Renal cortex interstitium (tissue), 15 donors: Measurements from ENCODE around the gene CCDC74A. TPM values are rescaled to one million over a fixed set of nuclear protein-coding genes. Genes with fewer than 3 reads are reported as not detected.
"Not testable (repeated sequence)": the region's sequence is repeated elsewhere in the genome, so short reads cannot be mapped to it uniquely, and the experiment has no call there.

Experiments
- DNase-seq, 11 donors: peaks; one replicate each; pipeline ENCODE4 v3.0.0-alpha.2; 2013; ENCODE audit warnings: low read depth in 9 of 11, low spot score in 4 of 11; ENCODE audit errors: extremely low read depth in 1 of 11
- long read RNA-seq, 16 experiments: transcript quantifications; one replicate each; lab custom pipeline, GENCODE V29; 2026
- polyA plus RNA-seq, 3 donors: library from polyadenylated mRNA; unstranded; fragments of 120-200 nt; gene quantifications; one replicate each; pipeline ENCODE4 v1.2.1, GENCODE V29; 2013; ENCODE audit not compliant: insufficient read length in 3 of 3

Gene CCDC74A
- polyA plus RNA-seq = 10 to 100 TPM; 13.4 to 18.5 (median 18.2) TPM
- long read RNA-seq, donor 1, partial matches to known transcripts = 0 of 6 reads
- long read RNA-seq, donor 1, other reads (novel, unspliced or antisense) = 0 of 6 reads
- long read RNA-seq, donor 2, partial matches to known transcripts = 0 of 2 reads
- long read RNA-seq, donor 2, other reads (novel, unspliced or antisense) = 0 of 2 reads
- long read RNA-seq, donor 3, partial matches to known transcripts = 0 of 1 reads
- long read RNA-seq, donor 3, other reads (novel, unspliced or antisense) = 0 of 1 reads
- long read RNA-seq, donor 4, partial matches to known transcripts = 0 of 5 reads
- long read RNA-seq, donor 4, other reads (novel, unspliced or antisense) = 0 of 5 reads
- long read RNA-seq, donor 5 = 0 reads
- long read RNA-seq, donor 6, partial matches to known transcripts = 0 of 5 reads
- long read RNA-seq, donor 6, other reads (novel, unspliced or antisense) = 0 of 5 reads
- long read RNA-seq, donor 7, partial matches to known transcripts = 0 of 4 reads
- long read RNA-seq, donor 7, other reads (novel, unspliced or antisense) = 0 of 4 reads
- long read RNA-seq, donor 8, transcript CCDC74A-201 (8 exons, 1,543 nt) = major isoform, 5 of 14 reads
- long read RNA-seq, donor 8, partial matches to known transcripts = 5 of 14 reads
- long read RNA-seq, donor 8, other reads (novel, unspliced or antisense) = 0 of 14 reads
- long read RNA-seq, donor 9, partial matches to known transcripts = 0 of 1 reads
- long read RNA-seq, donor 9, other reads (novel, unspliced or antisense) = 0 of 1 reads
- long read RNA-seq, donor 10, partial matches to known transcripts = 0 of 2 reads
- long read RNA-seq, donor 10, other reads (novel, unspliced or antisense) = 0 of 2 reads
- long read RNA-seq, donor 11, partial matches to known transcripts = 0 of 2 reads
- long read RNA-seq, donor 11, other reads (novel, unspliced or antisense) = 0 of 2 reads
- long read RNA-seq, donor 12, partial matches to known transcripts = 0 of 2 reads
- long read RNA-seq, donor 12, other reads (novel, unspliced or antisense) = 0 of 2 reads
- long read RNA-seq, donor 13, transcript CCDC74A-202 (8 exons, 1,298 nt) = major isoform, 9 of 17 reads
- long read RNA-seq, donor 13, partial matches to known transcripts = 5 of 17 reads
- long read RNA-seq, donor 13, other reads (novel, unspliced or antisense) = 0 of 17 reads
- long read RNA-seq, donor 14, partial matches to known transcripts = 0 of 2 reads
- long read RNA-seq, donor 14, other reads (novel, unspliced or antisense) = 0 of 2 reads
- long read RNA-seq, donor 15, partial matches to known transcripts = 0 of 4 reads
- long read RNA-seq, donor 15, other reads (novel, unspliced or antisense) = 0 of 4 reads
- long read RNA-seq, donor 16, transcript CCDC74A-201 (8 exons, 1,543 nt) = major isoform, 5 of 16 reads
- long read RNA-seq, donor 16, partial matches to known transcripts = 5 of 16 reads
- long read RNA-seq, donor 16, other reads (novel, unspliced or antisense) = 0 of 16 reads

DNA sequence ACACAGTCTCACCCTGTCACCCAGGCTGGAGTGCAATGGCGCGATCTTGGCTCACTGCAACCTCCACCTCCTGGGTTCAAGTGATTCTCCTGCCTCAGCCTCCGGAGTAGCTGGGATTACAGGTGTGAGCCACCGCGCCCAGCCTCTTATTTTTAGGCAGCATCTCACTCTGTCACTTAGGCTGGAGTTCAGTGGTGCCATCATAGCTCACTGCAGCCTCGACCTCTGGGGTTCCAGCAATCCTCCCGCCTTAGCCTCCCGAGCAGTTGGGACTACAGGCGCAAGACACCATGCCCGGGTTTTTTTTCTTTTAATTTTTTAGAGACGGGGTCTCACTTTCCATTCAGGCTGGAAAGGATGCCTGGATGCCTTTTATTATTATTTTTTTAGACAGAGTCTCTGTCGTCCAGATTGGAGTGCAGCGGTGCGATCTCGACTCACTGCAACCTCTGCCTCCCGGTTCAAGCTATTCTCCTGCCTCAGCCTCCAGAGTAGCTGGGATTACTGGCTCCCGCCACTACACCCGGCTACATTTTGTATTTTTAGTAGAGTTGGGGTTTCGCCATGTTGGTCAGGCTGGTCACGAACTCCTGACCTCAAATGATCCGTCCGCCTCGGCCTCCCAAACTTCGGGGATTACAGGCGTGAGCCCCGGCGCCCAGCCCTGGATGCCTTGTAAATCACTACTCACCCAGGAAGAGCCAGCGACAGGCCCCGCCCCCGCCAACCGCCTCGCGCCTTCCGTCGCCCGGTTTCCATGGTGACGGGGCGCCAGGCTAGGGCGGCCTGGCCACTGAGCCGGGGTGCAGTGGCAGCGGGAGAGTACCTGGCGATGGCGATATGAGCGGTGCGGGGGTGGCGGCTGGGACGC lies at the start of gene CCDC74A:
Gene CCDC74A, plus strand, starts transcription at position 758 of the 871 bp plus-strand sequence. Its CDS starts 83 bp downstream, at position 841.
- peak in 4 of 11 donors; percentile 26 to 37 (median 28) for DNase-seq

DNA sequence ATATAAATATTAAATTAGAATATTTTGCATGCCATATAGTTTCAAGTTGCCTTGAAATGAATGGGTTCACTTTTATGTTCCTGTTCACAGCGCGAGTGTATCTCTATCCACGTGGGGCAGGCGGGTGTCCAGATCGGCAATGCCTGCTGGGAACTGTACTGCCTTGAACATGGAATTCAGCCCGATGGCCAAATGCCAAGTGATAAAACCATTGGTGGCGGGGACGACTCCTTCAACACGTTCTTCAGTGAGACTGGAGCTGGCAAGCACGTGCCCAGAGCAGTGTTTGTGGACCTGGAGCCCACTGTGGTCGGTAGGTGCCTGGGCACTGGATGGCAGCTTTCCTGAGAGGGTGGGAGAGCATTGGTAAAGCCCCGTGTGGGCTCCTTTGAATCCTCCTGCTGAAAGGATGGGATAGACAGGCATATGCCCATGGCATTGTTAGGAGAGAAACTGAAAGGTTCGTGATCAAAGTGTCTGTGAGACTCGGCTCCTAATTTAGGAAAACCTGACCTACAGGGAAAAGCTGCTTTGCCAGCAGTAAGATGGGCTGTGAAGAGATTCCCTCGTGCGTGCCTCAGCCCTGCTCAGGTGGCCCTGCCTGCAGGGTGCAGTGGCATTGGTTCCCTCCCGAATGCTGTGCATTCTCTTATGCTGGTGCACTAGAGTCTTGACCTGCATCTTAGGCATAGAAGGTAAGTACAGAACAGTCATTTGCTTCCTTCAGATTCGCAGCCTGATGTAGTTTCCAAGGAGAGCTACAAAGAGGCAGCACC lies 49.4 kb upstream of the CCDC74A start:
- DNase-seq = not testable (repeated sequence)

DNA sequence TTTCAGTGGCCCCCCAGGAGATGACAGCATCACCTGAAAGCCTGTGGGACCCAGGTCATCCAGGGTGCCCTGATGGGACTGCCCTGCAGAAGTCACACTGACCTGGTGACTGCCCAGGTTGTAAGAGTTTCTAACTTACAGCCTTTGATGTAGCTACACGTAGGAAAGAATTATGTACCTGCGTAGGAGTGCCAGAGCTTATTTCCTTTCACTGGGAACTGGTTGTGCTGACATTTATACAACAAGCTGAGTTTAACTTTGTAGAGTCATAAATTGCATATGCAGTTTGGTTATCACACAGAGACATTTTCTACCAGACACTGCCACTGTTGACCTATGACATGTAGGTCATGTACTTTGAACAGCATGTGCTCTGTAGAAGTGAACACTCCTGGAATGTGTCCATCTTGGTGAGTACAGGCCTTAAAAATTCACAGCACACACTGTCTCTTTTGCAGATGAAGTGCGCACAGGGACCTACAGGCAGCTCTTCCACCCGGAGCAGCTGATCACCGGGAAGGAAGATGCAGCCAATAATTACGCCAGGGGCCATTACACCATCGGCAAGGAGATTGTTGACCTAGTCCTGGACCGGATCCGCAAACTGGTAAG lies 48.7 kb upstream of the CCDC74A start:
- not testable (repeated sequence) for DNase-seq

DNA sequence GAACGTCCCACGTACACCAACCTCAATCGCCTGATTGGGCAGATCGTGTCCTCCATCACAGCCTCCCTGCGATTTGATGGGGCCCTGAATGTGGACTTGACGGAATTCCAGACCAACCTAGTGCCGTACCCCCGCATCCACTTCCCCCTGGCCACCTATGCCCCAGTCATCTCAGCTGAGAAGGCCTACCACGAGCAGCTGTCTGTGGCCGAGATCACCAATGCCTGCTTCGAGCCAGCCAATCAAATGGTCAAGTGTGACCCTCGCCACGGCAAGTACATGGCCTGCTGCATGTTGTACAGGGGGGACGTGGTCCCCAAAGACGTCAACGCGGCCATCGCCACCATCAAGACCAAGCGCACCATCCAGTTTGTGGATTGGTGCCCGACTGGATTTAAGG lies 47.3 kb upstream of the CCDC74A start:
- not testable (repeated sequence) for DNase-seq

DNA sequence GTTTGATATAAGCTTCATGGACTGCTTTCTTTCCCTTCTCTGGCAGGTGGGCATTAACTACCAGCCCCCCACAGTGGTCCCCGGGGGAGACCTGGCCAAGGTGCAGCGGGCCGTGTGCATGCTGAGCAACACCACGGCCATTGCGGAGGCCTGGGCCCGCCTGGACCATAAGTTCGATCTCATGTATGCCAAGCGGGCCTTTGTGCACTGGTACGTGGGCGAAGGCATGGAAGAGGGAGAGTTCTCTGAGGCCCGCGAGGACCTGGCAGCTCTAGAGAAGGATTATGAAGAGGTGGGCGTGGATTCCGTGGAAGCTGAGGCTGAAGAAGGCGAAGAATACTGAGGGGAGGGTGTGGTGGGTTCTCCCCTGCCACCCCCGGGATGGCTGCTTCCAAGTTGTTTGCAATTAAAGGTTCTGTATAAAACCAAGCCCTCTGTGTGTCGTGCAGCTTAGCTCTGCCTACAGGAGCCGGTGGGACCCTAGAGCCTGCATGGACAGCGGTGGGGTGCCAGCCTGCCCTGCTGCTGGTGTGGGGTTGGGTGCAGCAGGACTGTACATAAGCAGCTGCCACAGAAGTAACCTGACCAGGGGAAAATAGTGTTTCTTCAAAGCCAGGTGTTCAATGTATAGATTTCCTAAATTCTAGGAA lies 45.1 kb upstream of the CCDC74A start:
- DNase-seq = not testable (repeated sequence)

DNA sequence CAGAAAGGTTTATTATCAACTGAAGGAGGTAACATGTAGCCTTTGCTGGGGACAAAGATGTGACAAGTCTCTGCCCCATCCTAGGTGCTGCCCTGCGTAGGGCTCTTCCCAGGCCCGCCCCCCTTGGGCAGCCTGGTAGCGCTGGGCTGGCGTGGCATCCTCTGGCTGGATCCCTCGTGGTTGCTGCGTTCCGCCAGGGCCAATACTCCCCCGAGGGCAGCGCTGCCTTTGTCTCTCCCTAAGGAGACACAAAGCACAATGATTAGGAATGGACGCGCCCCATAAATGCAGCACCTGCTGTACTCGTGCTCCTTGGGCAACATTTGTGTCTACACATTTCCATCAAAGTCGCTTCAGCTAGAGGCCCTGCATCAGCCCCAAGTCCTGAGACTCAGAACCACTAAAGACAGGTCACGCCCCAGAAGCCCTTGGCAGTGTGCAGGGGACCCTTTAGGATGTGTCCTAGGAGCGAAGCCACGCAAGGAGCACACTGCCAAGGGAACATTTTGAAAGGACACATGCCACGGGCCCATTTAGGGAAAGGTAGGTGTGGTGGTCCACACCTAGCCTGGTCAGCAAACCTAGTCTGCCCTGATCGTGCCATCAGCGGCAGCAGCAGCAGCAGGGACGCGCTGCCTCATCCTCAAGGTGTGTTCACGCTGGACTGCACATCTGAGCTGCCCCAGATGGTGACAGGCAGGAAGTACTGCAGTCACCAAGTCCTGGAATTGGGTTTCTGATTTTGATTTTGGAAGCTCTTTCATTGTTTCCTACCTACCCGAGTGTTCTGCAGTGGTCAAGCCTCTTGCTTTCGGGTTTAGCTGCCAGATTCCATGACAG lies 43.5 kb upstream of the CCDC74A start:
- DNase-seq = not testable (repeated sequence)

DNA sequence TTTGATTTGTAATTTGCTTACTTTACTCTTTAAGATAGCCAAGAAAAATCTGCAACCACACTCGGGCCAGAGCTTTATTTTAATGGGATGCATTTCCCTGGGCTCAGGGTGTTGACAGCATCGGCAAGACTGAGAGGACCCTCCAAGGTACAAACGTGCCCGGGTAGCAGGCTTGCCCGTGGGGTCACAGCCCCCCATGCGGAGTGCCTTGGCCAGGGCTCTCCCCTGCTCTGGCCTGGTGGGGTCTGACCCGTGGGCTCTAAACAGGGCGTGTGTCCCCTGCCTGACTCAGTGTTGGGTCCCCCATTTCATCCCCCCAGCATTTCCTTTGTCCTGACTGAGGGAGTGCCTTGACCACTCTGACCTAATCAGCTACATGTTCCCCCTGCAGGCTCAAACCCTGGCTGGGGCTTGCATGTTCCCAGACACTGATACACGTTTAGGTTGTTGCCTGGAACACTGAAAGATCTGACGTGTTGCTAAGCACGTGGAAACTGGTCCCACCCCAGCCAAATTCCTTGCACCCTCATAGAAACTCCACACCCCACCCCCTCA lies 42.7 kb upstream of the CCDC74A start:
- DNase-seq = not testable (repeated sequence)

DNA sequence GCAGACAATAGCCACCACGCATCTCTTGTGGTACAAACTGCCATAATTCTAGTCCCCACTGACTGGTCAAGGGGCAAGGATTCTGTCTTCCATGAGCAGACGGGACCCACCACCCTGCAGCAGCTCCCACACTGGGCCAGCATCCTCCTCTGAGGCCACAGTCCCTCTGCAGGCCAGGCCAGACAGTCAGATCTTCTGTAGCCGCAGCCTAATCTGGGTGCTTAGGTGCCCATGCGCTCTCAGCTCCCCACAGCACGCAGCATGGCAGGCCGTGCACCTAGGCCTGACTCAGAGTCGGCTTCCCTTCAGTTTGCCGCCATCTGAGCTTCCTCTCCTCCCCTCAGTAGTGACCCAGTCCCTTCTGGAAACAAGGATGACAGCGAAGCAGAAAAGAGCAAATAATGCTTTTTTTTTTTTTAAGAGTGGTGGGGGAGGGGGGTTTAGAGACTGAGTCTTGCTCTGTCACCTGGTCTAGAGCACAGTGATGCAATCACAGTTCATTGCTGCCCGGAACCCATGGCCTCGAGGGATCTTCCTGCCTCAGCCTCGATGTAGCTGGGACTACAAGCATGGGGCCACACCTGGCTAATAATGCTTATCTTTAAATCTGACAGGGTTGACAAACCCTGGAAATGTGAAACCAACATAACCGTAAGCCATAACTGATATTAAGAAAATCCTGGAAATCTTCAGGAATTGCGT lies 41.3 kb upstream of the CCDC74A start:
- not testable (repeated sequence) for DNase-seq

DNA sequence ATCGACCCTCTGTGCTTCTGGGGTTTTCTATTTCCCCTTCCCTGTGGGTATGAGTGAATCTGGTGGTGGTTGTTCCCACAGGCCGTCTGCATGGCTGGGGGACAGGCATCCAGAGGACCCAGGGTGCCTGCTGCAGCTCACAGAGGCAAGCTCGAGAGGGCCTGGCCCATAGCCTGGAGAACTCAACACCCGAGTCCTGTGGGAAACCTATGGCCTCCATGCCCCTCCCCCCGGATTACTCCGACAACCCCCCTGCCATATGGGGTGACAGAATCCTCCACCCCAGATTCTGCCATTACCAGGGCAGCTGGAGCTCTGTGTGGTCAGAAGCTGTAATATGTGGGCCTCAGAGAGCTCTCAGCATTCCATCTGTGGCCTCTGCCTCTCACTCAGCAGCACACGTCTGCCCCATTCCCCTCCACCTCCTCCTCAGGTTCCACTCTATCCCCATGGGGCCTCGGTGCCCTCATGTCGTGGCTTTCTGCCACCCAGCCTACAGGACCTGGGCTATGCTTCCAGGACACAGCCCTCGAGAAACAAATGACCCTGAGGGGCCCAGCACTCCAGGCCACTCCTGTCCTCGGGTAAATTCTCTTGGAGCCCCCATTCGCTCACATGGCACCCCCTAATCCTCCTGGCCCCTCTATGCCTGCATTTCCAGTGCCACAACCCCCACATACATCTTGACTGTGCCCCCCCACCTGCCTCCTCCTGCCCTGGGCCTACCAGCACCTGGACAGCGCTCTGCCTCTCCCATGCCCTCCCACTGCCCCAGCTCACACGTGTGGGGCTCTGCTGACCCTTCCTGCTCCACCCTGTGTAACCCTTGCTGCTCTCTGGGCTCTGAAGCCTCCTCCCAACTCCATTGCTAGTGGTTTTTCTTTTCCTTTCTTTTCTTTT lies 39.1 kb upstream of the CCDC74A start:
- DNase-seq = no peak

DNA sequence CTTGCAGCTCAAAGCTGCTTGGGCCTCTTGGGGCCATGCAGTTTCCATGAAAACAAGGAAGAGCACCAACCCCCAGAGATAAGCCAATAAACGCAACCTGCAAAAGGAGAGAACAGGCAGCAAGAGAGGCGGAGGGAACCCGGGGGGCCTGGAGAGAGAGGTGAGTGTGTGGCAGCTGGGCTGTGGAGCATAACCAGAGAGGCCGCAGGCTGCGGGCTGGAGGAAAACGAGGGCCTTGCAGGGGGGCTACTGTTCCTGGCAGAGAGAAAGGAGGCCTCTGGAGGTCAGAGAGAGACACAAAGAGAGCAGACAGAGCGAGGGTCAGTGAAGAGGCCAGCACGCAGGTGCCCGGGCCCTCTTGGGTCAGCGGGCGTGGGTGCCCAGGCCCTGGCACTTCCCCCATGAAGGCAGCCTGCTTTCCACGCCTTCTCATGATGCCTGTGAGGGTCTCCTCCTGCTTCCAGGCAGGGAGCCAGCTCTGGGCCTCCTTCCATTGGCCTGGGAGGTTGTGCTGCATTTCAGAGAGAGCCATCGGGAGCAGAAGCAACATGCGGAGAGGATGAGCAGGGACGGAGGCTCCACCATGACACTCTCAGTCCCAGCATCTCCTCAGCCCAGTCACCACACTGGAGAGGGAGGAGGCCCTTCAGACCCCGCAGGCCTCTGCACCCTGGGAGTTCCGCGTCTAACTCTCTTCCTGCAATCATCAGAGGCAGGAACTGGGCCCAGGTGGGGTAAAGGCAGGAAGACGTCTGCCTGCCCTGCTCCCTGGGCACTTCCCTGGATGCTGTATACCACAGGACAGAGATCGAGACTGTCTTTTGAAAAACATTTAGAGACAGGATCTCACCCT lies 36.8 kb upstream of the CCDC74A start:
- not testable (repeated sequence) for DNase-seq

DNA sequence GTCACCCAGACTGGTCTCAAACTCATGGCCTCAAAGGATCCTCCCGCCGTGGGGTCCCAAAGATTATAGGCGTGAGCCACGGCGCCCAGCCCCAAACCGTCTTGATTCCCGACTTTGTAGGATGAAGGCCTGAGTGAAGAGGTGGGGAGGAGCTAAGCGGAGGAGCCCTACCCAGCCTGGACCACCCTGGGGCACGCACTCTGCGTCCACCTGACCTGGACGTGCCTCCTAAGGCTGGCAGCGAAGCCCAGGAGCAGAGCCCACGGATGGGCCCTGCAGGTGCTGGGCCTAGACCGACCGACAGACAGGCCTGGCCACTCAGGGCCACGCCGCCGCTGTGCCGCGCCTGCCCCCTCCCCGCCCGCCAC lies 36.2 kb upstream of the CCDC74A start:
- not testable (repeated sequence) for DNase-seq

DNA sequence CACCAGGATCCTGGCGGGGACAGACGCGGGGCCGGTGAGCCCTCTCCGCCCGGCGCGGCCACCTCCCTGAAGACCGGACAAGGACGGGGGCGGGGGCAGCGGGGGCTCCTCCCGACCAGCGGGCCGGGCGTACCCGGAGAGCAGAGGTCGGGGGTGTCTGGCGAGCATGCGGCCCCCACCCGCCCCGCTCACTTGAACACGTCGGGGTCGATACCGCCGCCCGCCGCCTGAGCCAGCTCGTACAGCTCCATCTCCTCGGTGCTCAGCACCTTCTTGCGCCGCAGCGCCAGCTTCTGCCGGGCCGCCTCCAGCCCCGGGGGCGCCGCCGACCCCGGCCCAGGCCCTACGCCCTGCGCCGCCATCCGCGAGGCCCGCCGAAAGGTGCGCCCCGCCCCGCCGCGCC lies 35.7 kb upstream of the CCDC74A start, which contains the start of gene MZT2A:
Gene MZT2A, minus strand, starts transcription at position 383 of the 403 bp plus-strand sequence. Its CDS starts 21 bp downstream, at position 362.
- not testable (repeated sequence) for DNase-seq
